ENCODE data around the gene SLC7A7.
"Not testable (repeated sequence)": the region's sequence is repeated elsewhere in the genome, so short reads cannot be mapped to it uniquely, and the experiment has no call there.

SLC7A7 gene

DNA sequence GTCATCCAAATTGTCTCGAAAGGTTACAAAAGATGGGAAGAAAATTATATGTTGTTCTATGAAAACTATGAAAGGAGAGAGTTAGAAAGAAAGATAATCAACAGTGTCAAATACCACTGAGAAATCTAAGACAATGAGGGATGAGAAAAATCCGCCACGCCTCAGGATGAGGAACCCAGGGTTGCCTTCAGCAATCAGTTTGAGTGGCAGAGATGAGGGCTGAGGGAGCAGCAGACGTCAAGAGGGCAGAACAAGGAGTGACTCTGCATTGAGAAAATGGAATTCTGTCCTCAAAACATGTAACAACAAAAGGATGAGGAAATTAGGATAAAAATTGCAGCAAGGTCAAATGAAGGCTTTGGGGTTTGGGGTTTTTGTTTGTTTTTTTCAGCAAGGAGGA lies 67.0 kb downstream of the SLC7A7 start:
- DNase-seq, result no peak

DNA sequence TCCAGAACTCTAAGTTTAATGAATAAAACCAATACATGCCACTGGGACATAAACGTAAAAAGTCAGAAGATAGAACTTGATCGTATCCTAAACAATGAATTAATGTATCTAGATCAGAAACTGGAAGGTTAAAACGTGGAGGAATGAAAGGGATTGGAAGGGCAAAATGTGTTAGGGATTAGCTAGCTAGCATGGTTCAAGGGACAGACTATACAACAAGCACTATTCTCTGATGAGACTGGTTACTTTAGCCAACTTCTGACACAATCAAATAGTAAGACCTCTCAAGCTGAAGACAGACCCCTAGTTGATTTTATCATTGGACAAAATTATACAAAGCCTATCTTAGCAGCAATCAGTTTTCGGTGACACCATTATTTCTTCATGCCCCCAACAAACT lies 67.5 kb downstream of the SLC7A7 start:
- DNase-seq, result no peak

DNA sequence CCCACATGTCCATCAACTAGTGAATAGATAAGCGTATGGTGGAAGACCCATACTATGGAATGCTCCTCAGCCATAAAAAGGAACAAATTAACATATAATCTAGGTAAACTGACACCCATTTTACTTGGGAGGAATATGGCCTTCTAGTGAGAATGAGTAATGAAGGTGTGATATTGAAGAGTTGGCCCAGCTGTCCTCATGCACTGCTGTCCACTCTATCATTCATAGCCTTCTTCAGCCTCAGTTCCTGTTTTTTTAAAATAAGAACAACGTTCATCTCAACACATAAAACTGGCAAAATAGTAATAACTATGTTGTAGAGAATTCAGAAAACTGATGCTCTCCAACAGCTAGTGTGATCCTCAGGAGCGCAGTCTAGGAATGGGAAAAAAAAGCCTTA lies 75.2 kb downstream of the SLC7A7 start:
- DNase-seq, result no peak

DNA sequence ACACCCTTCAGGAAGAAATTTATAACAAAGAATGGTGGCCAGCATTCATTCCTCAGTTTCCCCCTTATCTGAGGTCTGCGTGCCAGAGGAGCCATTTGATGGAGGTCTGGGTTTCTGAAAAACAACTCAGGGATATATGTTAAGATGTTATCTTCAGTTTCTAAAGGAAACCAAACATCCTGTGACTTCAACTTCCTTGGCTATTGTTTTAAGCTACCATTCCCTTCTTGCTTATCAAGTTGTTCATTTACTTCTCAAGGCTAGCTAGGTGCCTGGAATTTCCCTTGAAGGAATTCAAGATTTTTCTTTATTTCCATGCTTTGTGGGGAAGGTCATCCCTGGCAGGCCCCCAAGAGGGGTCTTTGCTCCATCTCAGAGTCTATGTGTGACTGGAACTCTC lies 75.8 kb downstream of the SLC7A7 start:
- no peak for DNase-seq

DNA sequence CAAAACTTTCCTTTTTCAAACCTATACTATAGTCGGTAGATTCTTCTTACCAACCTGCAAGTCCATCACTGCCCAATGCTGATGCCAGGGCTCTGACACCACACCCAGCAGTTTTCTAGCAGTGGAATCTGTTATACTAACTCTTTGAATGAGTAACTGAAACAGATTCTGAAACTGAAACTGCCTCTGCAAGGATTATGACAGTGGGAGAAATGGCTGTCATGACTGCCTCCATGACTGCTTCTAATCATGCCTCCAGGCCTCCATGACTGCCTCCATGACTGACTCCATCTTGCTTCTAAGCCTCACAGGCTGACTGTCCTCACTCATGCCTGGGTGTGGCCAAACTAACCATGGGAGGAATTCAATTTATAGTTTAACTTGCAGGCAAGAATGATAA lies 78.2 kb downstream of the SLC7A7 start:
- DNase-seq, result no peak

DNA sequence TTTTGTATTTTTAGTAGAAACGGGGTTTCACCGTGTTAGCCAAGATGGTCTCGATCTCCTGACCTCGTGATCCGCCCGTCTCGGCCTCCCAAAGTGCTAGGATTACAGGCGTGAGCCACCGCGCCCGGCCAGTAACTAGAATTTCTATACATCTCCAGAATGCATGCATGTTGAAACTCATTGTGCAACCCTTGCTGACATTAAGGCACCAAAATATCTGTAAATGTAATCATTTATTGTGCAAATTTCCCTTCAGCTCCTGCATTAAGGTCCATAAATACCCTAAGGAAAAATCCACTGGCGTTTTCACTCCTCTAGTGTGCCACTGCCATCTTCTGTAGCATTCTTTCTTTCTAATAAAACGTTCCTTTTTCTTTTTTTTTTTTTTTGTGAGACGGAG lies 78.9 kb downstream of the SLC7A7 start:
- DNase-seq, result not testable (repeated sequence)

DNA sequence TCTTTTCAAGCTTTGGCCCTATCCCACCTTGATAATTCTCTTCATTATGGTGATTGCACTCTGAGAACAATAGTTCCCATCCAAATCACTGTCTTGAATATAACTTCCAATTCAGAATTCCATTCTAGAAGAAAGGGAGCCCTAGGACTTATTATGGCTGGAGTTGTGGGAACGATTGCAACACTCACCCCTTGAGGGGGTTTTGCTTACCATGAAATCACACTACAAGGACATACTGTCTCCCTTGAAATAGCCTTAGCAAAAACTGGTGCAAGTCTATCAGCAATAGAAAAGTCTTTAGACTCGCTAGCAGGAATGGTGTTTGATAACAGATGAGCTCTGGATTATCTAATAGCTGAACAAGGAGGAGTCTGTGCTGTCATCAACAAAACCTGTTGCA lies 80.1 kb downstream of the SLC7A7 start:
- DNase-seq, result no peak

DNA sequence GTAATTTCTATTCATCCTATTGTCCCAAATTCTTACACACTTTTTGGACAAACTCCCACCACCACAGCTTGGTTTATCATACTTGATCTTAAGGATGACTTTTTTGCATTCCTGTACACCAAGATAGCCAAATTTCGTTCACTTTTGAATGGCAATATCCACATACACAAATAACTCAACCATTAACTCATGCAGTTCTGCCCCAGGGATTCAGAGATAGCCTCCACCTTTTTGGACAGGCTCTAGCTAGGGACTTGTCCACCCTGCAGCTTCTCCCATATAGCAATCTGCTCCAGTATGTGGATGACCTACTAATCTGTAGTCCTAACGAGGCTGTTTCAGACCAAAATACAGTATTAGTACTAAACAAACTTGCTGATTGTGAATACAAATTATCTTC lies 81.4 kb downstream of the SLC7A7 start:
- DNase-seq, result no peak

DNA sequence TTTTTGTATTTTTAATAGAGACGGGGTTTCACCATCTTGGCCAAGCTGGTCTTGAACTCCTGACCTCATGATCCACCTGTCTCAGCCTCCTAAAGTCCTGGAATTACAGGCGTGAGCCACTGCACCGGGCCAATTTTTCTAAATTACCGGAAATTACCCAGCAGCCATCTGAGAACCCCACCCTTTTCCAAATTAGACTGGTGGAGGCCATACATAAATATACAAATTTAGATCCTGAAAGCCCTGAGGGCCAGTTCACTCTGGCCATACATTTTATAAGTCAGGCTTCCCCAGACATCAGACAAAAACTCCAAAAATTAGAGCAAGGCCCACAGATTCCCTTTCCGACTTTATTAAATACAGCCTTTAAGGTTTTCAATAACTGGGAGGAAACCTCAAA lies 83.2 kb downstream of the SLC7A7 start:
- not testable (repeated sequence) for DNase-seq

DNA sequence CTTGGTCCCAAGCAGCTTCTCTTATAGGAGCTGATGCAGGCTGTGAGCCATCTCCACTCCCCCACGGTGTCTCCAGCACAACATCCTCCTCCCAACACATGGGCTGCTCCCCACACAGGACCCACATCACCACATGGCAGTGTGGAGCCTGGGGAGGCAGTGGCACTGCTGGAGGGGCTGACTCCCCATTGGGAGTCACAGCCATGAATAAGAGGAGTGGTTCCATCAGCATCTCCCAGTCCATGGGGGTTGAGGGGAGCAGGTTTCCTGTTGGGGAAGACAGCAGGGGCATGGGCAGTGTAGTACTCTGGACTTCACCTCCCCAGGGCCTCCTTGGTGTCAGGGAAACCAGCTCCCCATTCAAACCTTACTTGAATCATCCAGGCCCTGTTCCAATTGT lies 89.2 kb downstream of the SLC7A7 start:
- no peak for DNase-seq

DNA sequence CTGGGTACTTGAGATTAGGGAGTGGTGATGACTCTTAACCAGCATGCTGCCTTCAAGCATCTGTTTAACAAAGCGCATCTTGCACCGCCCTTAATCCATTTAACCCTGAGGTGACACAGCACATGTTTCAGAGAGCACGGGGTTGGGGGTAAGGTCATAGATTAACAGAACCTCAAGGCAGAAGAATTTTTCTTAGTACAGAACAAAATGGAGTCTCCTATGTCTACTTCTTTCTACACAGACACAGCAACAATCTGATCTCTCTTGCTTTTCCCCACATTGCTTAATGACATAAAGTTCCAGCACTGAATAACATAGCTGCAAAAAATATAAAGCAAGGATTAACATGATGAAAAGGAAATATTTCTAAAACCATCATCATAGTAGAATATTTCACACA lies 89.9 kb downstream of the SLC7A7 start:
- not testable (repeated sequence) for DNase-seq

DNA sequence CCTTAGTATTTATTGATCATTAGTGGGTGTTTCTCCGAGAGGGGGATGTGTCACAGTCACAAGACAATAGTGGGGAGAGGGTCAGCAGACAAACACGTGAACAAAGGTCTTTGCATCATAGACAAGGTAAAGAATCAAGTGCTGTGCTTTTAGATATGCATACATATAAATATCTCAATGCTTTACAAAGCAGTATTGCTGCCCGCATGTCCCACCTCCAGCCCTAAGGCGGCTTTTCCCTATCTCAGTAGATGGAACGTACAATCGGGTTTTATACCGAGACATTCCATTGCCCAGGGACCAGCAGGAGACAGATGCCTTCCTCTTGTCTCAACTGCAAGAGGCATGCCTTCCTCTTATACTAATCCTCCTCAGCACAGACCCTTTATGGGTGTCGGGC lies 90.4 kb downstream of the SLC7A7 start:
- DNase-seq, result not testable (repeated sequence)

DNA sequence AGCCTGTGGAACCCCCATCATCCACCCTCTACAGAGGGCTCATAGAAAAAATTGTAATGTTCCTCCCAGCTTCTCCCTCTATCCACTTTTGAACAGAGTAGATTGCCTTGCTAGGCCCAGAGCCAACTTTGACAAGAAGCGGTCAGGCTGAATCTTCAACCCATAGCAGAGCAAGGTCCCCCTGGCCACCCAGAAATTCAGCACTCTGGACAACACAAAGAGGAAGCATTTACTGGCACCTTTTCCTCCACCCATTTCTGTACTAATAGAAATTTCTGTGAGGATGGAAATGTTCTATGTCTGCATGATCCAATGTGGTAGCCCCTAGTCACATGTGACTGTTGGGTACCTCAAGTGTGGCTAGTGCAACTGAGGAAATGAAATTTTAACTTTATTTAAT lies 91.4 kb downstream of the SLC7A7 start:
- DNase-seq, result no peak

All from islet precursor cell (in vitro differentiated cells).